Stimulated activated naive CD4-positive, alpha-beta T cell treated with Interleukin-2 at 50 U/mL for 16 hours (primary cell): Measurements from ENCODE around the gene C2.
"Not testable (repeated sequence)": the region's sequence is repeated elsewhere in the genome, so short reads cannot be mapped to it uniquely, and the experiment has no call there.

ENCODE experiments used
- DNase-seq: peaks from one replicate; lab custom pipeline; 2025; lab: John Stamatoyannopoulos, UW

Gene C2

DNA sequence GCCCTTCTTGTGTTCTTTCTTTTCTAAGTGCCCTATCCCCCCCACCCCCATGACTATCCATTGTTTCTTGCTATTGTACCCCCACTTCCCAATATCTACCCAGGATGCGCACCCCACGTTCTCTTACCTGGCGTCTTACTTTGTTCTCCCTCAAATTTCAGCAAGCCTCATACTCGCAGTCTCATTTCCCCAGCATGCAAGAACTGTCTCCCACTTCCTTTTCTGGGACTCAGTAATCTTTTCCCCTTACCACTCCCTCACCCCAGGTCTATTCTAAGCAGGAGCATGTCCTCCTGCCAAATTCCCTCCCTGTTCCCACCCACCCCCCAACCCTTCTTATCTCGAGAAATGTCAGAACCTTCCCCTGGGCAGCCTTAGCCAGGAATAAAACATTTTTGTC is 28.3 kb upstream of the C2 start:
- no peak for DNase-seq

DNA sequence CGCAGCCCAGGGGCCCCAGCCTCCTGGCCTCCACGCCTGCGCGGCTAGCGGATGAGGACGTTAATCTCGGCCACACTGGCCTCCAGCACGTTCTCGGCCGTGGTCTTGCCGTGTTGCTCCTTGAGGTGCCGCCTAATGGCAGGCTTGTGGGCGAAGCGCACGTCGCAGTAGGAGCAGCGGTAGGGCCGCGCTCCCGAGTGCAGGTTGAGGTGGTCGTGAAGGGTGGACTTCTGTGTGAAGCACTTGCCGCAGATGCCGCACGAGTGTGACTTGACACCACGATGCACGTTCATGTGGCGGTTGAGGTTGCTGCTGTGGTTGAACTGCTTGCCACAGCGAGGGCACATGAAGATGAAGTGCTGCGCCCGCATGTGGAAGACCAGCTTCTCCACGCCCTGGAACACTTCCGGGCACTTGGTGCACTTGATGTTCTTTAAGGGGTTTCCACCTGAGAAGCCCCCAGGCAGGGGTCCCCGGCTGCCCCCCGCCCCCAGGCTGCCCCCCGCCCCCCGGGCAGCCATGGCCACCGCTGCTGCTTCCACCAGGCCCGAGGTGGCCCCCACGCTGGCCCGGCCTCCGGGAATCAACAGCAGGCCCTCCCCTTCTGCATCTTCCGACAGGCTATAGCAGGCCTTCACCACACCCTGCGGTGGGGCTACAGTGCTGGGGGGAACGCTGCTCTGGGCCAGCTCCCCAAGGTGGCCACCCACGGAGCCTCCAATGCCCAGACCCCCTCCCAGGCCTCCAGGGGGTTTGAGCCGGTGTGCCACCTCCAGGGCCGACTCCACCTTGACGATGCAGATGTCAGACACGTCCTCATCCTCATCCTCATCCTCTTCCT is 27.4 kb upstream of the C2 start:
- no peak for DNase-seq

DNA sequence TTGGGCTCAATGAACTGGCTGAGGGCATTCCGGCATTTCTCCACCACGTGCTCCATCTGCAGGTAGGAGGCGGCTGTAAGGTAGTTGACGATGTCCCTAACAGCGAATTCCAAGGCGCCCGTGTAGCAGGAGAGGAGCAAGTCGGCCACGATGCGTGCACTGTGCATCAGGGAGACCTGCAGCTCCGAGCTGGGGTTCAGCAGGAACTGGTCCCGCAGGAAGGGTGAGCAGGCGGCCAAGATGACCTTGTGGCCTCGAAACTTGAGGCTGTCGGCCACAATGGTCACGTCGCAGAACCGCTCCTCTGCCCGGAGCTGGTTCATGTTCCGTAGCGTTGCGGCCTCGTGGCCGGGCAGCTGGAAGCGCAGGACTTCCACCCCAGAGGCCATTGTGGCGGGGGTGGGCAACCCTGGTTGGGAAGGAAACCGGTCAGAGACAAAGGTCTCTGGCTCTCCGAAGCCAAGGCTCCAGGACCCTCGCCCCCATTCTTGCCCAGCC is 26.6 kb upstream of the C2 start:
- no peak for DNase-seq

DNA sequence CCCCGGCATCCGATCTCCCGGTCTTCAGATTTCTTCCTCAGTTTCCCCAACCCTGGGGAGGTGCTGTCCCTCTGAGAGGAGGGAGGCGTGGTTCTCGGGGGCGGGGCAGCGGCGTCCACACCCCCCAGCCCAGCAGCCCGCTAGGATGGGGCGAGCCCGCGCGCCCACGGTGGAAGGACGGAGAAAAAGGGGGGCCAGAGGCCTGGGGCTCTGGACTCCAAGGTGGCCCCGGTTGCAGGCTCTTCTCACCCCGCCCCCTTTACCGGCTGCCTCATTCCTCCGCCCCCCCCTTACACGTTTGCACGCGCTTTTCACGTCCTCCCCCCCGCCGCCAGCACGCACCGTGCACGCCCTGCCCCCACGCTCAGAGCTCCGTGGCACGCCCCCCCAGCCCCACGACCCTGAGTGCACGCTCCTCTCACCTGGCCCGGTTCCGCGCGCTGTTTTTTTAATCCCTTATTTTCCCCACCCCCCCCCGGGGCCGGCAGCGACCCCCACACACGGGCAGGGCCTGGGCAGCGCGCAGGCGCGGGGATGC is 26.0 kb upstream of the C2 start:
- peak; percentile 72 for DNase-seq

DNA sequence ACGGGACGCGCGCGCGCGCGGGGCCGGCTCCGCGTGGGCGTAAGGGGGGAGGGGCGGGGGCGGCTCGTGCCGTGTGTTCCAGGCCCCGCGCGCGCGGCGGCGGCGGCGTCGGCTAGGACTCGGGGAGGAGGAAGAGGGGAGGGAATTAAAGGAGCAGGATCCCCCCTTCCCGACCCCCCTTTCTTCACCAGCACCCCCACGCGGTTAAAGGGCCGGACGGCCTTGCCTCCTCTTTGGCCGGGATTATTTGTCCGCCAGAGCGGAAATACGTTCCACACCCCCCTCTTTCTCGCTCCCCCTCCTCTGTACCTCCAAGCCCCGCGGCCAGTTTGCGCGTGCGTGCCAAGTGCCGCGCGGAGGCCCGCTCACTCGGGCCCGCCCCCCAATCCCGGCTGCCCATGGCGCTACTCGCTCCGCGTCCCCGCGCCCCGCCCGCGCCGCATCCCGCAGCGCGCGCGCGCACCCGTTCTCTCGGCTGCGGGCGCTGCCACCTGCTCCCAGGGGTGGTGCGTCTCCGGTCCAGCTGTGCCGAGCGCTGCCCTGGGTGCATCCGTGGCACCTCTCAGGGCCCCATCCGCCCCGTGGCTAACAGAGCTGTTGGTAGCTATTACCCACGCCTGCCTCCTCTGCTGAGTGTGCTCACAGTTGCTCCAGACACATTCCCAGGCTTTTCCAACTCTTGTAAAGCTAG is 25.4 kb upstream of the C2 start, which contains the start of gene ZBTB12:
TSS of gene ZBTB12 (minus strand) at position 134 of the 691 bp plus-strand sequence. CDS start 781 bp downstream, outside the sequence.
- peak; percentile 81 for DNase-seq

DNA sequence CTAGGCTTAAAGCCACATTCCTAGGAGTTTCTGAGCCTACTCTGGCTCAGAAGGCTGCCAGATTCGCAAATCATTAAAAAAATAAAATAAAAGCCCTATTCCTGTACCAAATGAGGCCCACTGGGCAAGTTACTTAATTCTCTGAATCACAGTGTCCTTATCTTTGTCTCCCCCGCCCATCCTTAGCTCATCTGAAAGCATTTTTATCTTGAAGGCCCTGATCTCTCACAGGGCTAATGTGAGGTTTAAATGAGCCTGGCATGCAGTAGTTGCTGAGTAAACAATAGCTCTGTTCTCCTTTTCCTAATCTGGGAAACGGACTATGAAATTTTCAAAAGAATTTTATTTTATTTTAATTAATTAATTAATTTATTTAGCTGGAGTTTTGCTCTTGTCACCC is 23.6 kb upstream of the C2 start:
- DNase-seq, result no peak

DNA sequence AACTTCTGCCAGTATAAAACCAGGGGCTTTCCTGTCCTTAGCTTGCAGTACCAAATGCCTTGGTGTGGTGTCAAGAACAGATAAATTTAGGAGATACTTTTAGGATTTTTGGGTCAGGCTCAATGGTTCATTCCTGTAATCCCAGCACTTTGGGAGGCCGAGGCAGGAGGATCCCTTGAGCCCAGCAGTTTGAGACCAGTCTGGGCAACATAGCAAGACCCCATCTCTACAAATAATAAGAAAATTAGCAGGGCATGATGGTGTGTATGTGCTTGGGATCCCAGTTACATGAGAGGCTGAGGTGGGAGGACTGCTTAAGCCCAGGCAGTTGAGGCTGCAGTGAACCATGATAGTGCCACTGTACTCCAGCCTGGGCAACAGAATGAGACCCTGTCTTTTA is 22.5 kb upstream of the C2 start:
- no peak for DNase-seq

DNA sequence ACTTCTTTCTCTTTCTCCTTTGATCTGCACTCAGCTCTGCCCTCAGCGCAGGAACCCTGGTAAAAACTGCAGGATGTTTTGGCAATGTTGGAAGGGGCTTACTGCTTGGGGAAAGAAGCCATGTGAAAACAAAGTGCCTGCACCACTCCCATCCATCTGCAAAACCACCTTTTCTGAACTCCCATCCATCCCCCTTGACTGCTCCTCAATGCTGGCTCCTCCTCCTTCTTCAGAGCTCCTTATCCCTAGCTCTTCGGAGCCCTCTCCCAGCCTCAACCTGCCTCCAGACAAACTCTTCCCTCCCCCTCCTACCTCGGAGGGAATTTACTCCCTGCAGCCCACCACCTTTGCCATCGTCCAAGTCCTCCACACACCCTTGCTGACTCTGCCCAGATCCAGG is 21.4 kb upstream of the C2 start:
- no peak for DNase-seq

DNA sequence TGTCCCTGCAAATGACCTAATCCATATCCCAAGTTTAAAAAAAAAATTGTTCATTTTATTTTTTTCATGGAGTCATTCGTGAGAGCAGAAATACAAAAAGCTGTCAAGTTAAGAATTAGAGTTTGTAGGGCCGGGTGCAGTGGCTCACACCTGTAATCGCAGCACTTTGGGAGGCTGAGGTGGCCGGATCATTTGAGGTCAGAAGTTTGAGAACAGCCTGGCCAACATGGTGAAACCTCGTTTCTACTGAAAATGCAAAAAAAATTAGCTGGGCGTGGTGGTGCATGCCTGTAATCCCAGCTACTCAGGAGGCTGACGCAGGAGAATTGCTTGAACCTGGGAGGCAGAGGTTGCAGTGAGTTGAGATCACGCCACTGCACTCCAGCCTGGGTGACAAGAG is 20.8 kb upstream of the C2 start:
- not testable (repeated sequence) for DNase-seq

DNA sequence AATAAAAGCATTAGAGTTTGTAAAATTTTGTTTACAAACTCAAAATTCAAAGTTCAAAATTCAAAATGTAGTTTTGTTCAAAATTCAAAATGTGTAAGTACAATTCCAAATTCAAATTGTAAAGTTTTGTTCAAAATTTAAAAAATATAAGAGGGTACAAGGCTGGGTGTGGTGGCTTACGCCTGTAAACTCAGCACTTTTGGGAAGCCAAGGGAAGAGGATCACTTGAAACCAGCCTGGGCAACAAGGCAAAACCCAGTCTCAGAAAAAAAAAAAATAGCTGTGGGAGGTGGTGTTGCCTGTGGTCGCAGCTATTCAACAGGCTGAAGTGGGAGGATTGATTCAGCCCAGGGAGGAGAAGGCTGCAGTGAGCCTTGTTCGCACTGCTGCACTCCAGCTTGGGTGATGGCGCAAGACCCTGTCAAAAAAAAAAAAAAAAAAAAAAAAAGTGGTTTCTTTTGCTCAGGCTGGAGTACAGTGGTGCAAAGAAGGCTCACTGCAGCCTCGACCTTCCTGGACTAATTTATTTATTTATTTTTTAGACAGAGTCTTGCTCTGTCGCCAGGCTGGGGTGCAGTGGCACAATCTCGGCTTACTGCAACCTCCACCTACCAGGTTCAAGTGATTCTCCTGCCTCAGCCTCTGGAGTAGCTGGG is 20.2 kb upstream of the C2 start:
- no peak for DNase-seq

DNA sequence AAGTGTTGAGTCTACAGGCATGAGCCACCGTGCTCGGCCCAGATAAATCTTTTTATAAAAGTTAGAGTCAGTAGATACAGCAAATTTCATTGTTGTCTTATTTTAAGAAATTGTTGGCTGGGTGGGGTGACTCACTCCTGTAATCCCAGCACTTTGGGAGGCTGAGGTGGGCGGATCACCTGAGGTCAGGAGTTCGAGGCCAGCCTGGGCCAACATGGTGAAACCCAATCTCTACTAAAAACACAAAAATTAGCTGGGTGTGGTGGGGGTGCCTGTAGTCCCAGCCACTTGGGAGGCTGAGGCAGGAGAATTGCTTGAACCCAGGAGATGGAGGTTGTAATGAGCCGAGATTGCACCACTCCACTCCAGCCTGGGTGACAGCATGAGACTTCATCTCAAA is 19.3 kb upstream of the C2 start:
- DNase-seq, result not testable (repeated sequence)

DNA sequence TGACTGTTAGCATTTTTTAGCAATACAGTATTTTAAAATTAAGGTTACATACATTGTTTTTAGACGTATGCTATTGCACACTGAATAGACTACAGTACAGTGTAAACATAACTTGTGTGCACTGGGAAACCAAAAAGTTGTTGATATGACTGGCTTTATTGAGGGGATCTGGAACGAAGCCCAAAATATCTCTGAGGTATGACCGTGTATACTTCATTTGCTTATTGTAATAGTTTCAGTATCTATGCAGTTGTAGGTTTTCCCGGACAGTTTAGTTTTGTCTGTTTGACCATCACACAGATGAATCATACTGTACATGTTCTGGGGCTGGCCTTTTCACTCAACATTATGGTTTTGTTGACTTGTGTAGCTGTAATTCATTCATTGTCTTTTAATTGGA is 18.7 kb upstream of the C2 start:
- no peak for DNase-seq

DNA sequence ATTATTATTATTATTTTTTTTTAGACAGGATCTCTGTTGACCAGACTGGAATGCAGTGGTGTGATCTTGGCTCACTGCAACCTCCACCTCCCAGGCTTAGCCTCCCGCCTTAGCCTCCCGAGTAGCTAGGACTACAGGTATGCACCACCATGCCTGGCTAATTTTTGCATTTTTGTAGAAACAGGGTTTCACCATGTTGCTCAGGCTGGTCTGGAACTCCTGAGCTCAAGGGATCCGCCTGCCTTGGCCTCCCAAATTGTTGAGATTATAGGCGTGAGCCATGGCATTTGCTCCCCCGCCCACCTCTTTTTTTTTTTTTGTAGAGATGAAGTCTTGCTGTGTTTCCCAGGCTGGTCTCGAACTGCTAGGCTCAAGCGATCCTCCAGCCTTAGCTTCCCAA is 18.2 kb upstream of the C2 start:
- DNase-seq, result not testable (repeated sequence)

DNA sequence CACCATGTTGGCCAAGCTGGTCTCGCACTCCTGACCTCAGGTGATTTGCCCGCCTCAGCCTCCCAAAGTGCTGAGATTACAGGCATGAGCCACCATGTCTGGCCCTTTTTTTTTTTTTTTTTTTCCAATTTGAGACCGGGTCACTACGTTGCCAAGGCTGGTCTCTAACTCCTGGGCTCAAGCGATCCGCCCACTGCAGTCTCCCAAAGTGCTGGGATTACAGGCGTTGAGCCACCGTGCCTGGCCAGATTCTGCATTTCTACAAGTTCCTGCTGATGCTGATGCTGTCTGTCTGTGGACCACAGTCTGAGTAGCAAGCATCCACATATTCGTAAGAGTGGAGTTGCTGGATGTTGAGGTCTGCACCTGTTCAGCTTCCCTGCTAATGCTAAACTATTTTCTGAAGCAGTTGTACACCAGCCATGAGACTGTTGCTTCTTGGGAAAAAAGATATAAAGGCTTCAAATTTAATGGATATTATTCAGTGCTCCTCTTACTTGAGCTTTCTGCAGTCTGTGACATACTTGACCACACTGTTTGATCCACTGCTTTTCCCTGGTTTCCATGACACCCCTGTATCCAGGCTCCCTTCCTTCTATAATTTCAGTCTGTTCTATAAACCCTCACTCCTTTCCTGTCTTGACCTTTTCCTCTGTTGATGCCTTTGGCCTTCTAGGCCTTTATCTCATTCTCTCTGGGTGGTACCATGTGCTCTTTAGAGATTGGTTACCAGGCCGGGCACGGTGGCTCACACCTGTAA is 15.5 kb upstream of the C2 start:
- DNase-seq, result no peak

DNA sequence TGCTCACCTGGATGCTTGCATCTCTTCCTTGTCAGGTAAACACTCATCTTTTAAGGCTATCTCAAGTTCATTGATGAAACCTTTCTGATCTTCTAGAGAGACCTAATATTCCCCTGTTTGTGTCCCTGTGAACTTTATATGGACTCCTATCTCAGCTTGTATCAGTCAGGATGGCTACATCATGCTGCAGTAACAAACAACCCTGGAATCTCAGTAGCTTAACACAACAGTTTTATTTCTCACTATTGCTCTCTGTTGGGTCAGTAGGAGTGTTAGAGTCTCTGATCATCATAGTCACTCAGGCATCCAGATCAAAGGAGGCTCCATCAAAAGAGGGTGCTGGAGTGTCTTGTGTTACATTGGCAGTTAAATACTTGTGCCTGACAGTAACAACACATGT is 12.2 kb upstream of the C2 start:
- DNase-seq, result no peak

DNA sequence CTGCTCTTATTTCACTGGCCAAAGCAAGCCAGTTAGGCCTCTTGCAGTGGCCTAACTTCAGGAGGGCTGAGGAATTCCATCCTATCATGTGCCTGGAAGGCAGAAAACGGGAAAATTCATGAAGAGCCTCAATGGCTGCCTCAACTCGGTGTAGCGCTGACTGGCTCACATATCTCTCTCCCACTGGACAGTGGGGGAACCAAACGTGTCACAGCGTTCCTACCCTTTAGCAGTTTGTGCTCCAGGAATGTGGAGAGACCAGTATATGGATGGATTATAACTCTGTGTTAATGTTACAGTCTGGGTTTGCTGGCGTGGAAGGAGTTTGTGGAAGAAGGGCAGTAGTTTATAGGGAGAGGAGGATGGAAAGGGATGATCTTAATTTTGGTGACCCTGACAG is 11.8 kb upstream of the C2 start:
- DNase-seq, result no peak

DNA sequence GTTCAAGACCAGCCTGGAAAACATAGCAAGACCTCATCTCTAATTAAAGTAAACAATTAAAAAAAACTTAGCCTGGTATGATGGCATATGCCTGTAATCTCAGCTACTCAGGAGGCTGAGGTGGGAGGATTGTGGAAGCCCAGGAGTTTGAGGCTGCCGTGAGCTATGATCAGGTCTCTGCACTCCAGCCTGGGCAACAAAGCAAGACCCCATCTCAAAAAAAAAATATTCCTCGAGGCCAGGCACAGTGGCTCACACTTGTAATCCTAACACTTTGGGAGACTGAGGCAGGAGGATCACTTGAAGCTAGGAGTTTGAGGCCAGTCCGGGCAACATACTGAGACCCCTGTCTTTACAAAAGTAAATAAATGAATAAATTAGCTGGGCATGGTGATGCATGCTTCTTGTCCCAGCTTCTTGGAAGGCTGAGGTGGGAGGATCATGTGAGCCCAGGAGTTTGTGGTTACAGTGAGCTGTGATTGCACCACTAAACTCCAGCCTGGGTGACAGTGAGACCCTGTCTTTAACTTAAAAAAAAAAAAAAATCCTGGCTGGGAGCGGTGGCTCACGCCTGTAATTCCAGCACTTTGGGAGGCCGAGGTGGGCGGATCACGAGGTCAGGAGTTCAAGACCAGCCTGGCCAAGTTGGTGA is 9.3 kb upstream of the C2 start:
- no peak for DNase-seq

DNA sequence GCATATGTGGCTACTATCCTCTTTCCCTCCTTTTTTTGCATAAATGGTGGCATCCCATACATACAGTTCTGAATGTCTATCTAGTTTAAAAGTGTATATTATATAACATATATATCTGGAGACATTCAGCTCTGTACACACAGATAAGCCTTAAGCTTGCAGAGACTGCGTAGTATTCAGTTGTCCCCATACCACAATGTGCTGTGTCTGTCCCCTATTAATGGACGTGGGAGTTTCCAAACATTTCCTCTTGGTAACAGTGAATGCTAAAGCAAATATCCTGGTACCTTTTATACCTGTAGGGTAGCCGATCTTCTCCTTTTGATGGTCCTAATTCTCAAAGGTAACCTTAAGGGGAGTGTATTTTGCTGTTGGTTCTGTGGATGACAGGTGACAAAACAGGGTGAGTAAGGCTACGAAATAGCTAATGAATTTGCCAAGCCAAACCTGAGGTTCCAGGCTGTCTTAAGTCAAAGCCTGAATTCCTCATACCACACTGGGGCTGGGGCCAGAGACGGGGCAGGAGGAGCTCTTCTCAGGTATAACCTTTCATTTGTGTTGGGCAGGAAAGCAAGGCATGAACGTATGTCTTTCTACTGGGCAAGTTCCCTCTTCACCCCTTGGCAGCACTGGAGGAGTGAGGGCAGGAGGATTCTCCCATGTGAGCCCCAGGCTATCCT is 7.8 kb upstream of the C2 start:
- no peak for DNase-seq

DNA sequence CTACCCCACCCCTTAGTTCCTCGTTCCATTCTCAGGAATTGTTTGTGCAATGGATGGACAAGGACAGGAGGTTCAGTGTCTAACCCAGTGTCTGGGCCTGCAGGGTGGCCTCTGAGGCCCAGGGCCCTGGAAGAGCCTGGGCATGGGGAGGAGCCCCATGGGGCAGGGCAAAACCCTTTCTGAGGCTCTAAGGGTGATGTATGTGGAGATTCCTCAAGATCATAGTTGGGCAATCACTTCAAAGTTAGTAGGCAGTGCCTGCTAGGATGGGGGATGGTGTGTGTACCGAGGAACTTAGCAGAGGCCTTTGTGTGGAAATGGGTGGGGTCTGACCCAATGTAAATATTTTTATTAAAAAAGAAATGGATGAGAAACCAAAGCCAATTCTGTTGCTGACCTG is 6.7 kb upstream of the C2 start:
- DNase-seq, result no peak

DNA sequence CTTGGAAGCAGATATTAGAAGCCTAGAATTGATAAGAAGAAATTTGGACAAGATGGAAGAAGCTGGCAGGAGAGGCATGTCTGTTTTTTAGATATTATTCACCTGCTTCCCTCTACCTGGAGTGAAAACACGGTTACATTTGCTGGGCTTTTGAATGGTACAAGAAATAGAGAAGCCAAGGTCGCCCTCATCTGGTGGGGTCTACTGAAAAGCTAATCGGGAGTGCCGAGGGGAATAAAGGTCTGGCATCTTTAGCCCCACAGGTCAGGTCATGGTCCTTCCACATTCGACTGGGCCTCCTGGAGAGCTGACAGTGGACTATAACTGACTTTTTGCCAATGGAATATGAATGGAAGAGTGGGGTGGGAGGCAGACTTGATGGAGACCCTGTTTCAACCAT is 4.6 kb upstream of the C2 start:
- no peak for DNase-seq
